GM19035 (cell line): Measurements from ENCODE around the gene ADIRF.
"Not testable (repeated sequence)": the region's sequence is repeated elsewhere in the genome, so short reads cannot be mapped to it uniquely, and the experiment has no call there.

Experiments used
- ATAC-seq: cut with Tn5 transposase; IDR thresholded peaks from one replicate; pipeline ENCODE4 v1.9.1; 2021; ENCODE audit not compliant: unreplicated experiment

The ADIRF gene

GRCh38 chr10:87019504-87019903 lies 51.2 kb downstream of the ADIRF start:
- not testable (repeated sequence) for ATAC-seq

- not testable (repeated sequence) for ATAC-seq
These were observed 51.8 kb downstream of the ADIRF start, which contains the start of gene FAM25A for GRCh38 chr10:87020056-87020455. Gene FAM25A, plus strand, starts transcription at chr10:87020294. Its CDS starts 31 bp downstream, at chr10:87020325.
